ENCODE measurements around the gene UBE2A. TPM values are rescaled to one million over a fixed set of nuclear protein-coding genes. Genes with fewer than 3 reads are reported as not detected.

The UBE2A gene
- total and polyA plus RNA-seq, 2 donors (not counting 1 experiment from before 2014, with no cell fraction given): 50.3 to 70.9 TPM

DNA sequence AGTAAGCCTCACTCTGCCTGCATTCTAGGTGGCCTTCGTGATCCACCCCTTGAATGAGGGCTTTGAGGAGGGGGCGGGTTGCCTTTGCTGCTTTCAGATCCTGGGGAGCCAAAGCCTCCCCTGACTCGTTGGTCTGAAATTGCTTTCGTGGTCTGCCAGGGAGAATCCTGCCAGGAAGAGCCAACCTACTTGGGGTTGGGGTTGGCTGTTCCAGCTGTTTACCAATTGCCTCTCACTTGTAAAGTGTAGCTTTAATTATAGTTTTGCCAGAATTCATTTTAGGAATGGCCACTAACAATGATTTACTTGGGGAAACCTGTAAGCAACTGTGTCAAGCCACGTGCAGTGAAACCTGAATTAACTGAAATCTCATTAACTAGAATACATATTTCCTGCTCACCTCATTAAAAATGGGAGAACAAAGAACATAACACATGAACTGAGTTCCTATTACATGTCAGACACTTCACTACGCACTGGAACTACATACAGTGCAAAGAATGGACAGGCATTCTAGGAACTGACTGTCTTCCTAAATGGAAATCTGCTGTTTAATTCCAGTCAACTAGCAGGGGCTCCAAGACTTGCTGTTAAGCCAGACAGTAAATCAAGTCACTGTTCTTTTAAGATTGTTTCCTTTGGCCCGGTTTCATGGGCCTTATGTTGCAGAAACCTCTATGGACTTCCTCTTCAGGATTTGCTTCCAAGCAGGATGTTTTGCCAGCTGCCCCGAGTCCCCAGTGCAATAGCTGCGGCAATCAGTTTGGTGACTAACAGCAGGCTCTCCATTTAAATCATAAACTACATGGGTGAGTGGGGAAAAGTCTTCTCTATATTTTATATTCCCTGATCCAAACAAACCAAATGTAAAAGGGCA, 48.2 kb downstream of the UBE2A start:
- Histone ChIP-seq H3K27ac (ENCODE audit: low read length in 2 of 2) (peak overlapping the region in 1 of 2 donors; percentile 27), H3K4me1 (ENCODE audit: control insufficient read depth in 2 of 2, insufficient read depth in 2 of 2, low read length in 2 of 2) (peaks cover 30 to 36% of the 10 kb centered on the region in 2 donors), H3K9ac (ENCODE audit: low read length) (no peak overlapping the region), H2AFZ (ENCODE audit: insufficient read depth, low read depth, low read length, poor library complexity, severe bottlenecking) (no peak overlapping the region), H3K79me2 (ENCODE audit: control insufficient read depth, insufficient read depth, low read length) (no peaks in the 10 kb centered on the region), H3K4me3 (ENCODE audit: control extremely low read depth in 1 of 5, extremely low read depth in 1 of 5, insufficient read depth in 1 of 5, low read depth in 2 of 5, low read length in 4 of 5) (no peak overlapping the region), H3K4me2 (replicated peaks; ENCODE audit: low read depth, low read length, poor library complexity, severe bottlenecking) (no peak overlapping the region), H3K9me3 (ENCODE audit: control extremely low read depth in 1 of 3, control insufficient read depth in 2 of 3, insufficient read depth in 1 of 3, low read length in 2 of 3) (no peaks in the 10 kb centered on the region), H3K36me3 (replicated peaks in 1 of 2; ENCODE audit: control extremely low read depth in 1 of 2, control insufficient read depth in 1 of 2, extremely low read depth in 1 of 2, insufficient read depth in 2 of 2, low read length in 1 of 2) (peaks cover 0 to 24% of the 10 kb centered on the region in 2 experiments), H4K20me1 (ENCODE audit: control insufficient read depth, insufficient read depth, low read length, poor library complexity, severe bottlenecking) (no peaks in the 10 kb centered on the region), H3K27me3 (replicated peaks in 1 of 4; ENCODE audit: control extremely low read depth in 1 of 4, control insufficient read depth in 3 of 4, insufficient read depth in 4 of 4, low read length in 3 of 4) (no peaks in the 10 kb centered on the region)
- DNase-seq (no peak), ATAC-seq (ENCODE audit: low read depth) (no peak)
- intact Hi-C loops (cut with micrococcal nuclease): no loop called here
- WGBS (ENCODE audit: insufficient coverage): 62% methylated on average over 2 of the region's 9 CpGs
- Mint-ChIP-seq H3K4me3 (no peak overlapping the region), H3K4me1 (peaks cover 36% of the 10 kb centered on the region), H3K9me3 (ENCODE audit: insufficient read depth) (no peaks in the 10 kb centered on the region), H3K27ac (peak overlapping the region; percentile 37), H3K27me3 (no peaks in the 10 kb centered on the region)
- ChIA-PET CTCF (interaction anchor here (0.7 to 5.7 kb wide), 5 partner anchors 14 to 153 kb away, joined by 3 to 52 read pairs (median 4); no protein-coding TSS in a partner anchor), POLR2A (no interaction called here)
- no peak for TF ChIP-seq EZH2 (IDR thresholded peaks at IDR 0.05; ENCODE audit: borderline replicate concordance, insufficient read depth, low read depth, low read length, poor library complexity, severe bottlenecking)
- TF ChIP-seq, protein P1, sequence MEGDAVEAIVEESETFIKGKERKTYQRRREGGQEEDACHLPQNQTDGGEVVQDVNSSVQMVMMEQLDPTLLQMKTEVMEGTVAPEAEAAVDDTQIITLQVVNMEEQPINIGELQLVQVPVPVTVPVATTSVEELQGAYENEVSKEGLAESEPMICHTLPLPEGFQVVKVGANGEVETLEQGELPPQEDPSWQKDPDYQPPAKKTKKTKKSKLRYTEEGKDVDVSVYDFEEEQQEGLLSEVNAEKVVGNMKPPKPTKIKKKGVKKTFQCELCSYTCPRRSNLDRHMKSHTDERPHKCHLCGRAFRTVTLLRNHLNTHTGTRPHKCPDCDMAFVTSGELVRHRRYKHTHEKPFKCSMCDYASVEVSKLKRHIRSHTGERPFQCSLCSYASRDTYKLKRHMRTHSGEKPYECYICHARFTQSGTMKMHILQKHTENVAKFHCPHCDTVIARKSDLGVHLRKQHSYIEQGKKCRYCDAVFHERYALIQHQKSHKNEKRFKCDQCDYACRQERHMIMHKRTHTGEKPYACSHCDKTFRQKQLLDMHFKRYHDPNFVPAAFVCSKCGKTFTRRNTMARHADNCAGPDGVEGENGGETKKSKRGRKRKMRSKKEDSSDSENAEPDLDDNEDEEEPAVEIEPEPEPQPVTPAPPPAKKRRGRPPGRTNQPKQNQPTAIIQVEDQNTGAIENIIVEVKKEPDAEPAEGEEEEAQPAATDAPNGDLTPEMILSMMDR (IDR thresholded peaks at IDR 0.05): no peak

- Mint-ChIP-seq H3K4me3 (no peak overlapping the region), H3K27me3 (no peaks in the 10 kb centered on the region), H3K27ac (no peak overlapping the region), H3K9me3 (ENCODE audit: insufficient read depth) (no peaks in the 10 kb centered on the region), H3K4me1 (peaks cover 17% of the 10 kb centered on the region)
- WGBS (ENCODE audit: insufficient coverage): 98% methylated on average over 5 of the region's 11 CpGs
- H3K9ac ChIP-seq (ENCODE audit: low read length): no peak overlapping the region
- no peak overlapping the region for H3K27ac ChIP-seq (ENCODE audit: low read length in 2 of 2)
- intact Hi-C loops (cut with micrococcal nuclease): no loop called here
- DNase-seq: no peak
- ATAC-seq (ENCODE audit: low read depth): no peak
- H3K9me3 ChIP-seq (ENCODE audit: control extremely low read depth in 1 of 3, control insufficient read depth in 2 of 3, insufficient read depth in 1 of 3, low read length in 2 of 3): no peaks in the 10 kb centered on the region
- H3K79me2 ChIP-seq (ENCODE audit: control insufficient read depth, insufficient read depth, low read length): peaks cover 2% of the 10 kb centered on the region
- no peak overlapping the region for H3K4me3 ChIP-seq (ENCODE audit: control extremely low read depth in 1 of 5, extremely low read depth in 1 of 5, insufficient read depth in 1 of 5, low read depth in 2 of 5, low read length in 4 of 5)
- peaks cover 12 to 17% of the 10 kb centered on the region in 2 donors for H3K4me1 ChIP-seq (ENCODE audit: control insufficient read depth in 2 of 2, insufficient read depth in 2 of 2, low read length in 2 of 2)
- H3K36me3 ChIP-seq (replicated peaks in 1 of 2; ENCODE audit: control extremely low read depth in 1 of 2, control insufficient read depth in 1 of 2, extremely low read depth in 1 of 2, insufficient read depth in 2 of 2, low read length in 1 of 2): peaks cover 2 to 32% of the 10 kb centered on the region in 2 experiments
- H3K4me2 ChIP-seq (replicated peaks; ENCODE audit: low read depth, low read length, poor library complexity, severe bottlenecking): no peak overlapping the region
- no peak for TF ChIP-seq EZH2 (IDR thresholded peaks at IDR 0.05; ENCODE audit: borderline replicate concordance, insufficient read depth, low read depth, low read length, poor library complexity, severe bottlenecking)
- TF ChIP-seq, protein P1 (IDR thresholded peaks at IDR 0.05): no peak
- no peak overlapping the region for H2AFZ ChIP-seq (ENCODE audit: insufficient read depth, low read depth, low read length, poor library complexity, severe bottlenecking)
- ChIA-PET CTCF (interaction anchor here (0.9 to 1.6 kb wide), 2 partner anchors 12 to 160 kb away, joined by 3 to 8 read pairs; no protein-coding TSS in a partner anchor), POLR2A (no interaction called here)
- no peaks in the 10 kb centered on the region for H4K20me1 ChIP-seq (ENCODE audit: control insufficient read depth, insufficient read depth, low read length, poor library complexity, severe bottlenecking)
- H3K27me3 ChIP-seq (replicated peaks in 1 of 4; ENCODE audit: control extremely low read depth in 1 of 4, control insufficient read depth in 3 of 4, insufficient read depth in 4 of 4, low read length in 3 of 4): no peaks in the 10 kb centered on the region
Measured at GRCh38 chrX:119624417-119624816, 50.1 kb downstream of the UBE2A start.

Measured in B cell (primary cell).